Heart left ventricle (tissue), 13 donors: ENCODE results near the gene SLC16A8.

Experiments
- CTCF ChIP-seq, 12 donors: fragments of 200-600 bp; sonication (generic) in 4 of 12; IDR thresholded peaks; one replicate each; pipeline versions ENCODE4 v1.5.0 to v1.8.0; 2018 to 2022; ENCODE audit warnings: antibody characterized with exemption in 12 of 12, mild to moderate bottlenecking in 5 of 12
- POLR2A ChIP-seq, 2 donors: fragments of 450-650 bp; IDR thresholded peaks; one replicate each; pipeline ENCODE4 v1.6.1; 2017; ENCODE audit warnings: antibody characterized with exemption in 2 of 2, mild to moderate bottlenecking in 2 of 2, moderate library complexity in 2 of 2
- donor health status: ischemic (EF 13 %, LVEDD 7.1; RV severe dilation, severe dysfunction).
- donor health status: DM: no; HTN: yes; CAD: no.
- donor health status: DM: no; HTN: no; CAD: no.
- donor health status: ischemic (EF 25% LVEDD 6.9; RV normal size, moderate dysfunction).
- donor health status: ischemic (EF 25% LVEDD 5.7; RV mildly dilated, moderate dysfunction).
- donor health status: ischemic (EF 35%, LVEDD 5.7; RV mildly dilated, moderate dysfunction).
- donor health status: nonischemic (EF 11% LVEDD 7.7; RV severe dilation, severe dysfunction).
- donor health status: DM: yes; HTN: yes; CAD: no.
- donor health status: PGD.
- donor health status: ischemic (EF 29% LVEDD 5.4; RV normal size, mild dysfunction).
- donor health status: nonischemic (EF 23%, LVEDD 6.1; RV moderate dilation, normal function).

- no peak for TF ChIP-seq CTCF (IDR thresholded peaks at IDR 0.05)
- TF ChIP-seq POLR2A (IDR thresholded peaks at IDR 0.05) = no peak
Measured at GRCh38 chr22:38034884-38035529, 49.0 kb downstream of the SLC16A8 start.
